MG63 (cell line): ENCODE results near the gene MAPK14. TPM values are rescaled to one million over a fixed set of nuclear protein-coding genes. Genes with fewer than 3 reads are reported as not detected.
"Not testable (repeated sequence)": the region's sequence is repeated elsewhere in the genome, so short reads cannot be mapped to it uniquely, and the experiment has no call there.

ENCODE experiments used
- DNase-seq: peaks from one replicate; pipeline ENCODE4 v3.0.0-alpha.2; 2020
- H3K27me3 ChIP-seq: fragments of 250-450 bp; sonication (Bioruptor Pico); 2 replicates; pipeline ENCODE4 v1.5.1; 2020; ENCODE audit warnings: mild to moderate bottlenecking, moderate library complexity
- H3K36me3 ChIP-seq: fragments of 250-450 bp; sonication (Bioruptor Pico); 2 replicates; pipeline ENCODE4 v1.5.1; 2020; ENCODE audit warnings: mild to moderate bottlenecking, moderate library complexity
- H3K4me3 ChIP-seq: fragments of 250-450 bp; sonication (Bioruptor Pico); 2 replicates; pipeline ENCODE4 v1.5.1; 2020; ENCODE audit warnings: mild to moderate bottlenecking, moderate library complexity
- H3K9me3 ChIP-seq: fragments of 250-450 bp; sonication (Bioruptor Pico); 2 replicates; pipeline ENCODE4 v1.5.1; 2020; ENCODE audit warnings: mild to moderate bottlenecking, moderate library complexity
- total RNA-seq: library from RNA; depleted of rRNA; stranded (reverse); fragments of >200 nt; shearing (Covaris generic); gene quantifications from 2 replicates; pipeline ENCODE4 v1.2.3, GENCODE V29; 2014; ENCODE audit warnings: low replicate concordance

Gene MAPK14
- total RNA-seq, 1 experiment from 2014 or later = 24.7 TPM

GRCh38 chr6:36029464-36029863, 1.9 kb downstream of the MAPK14 start:
- no peak for DNase-seq
- no peaks in the 10 kb centered on the region for H3K9me3 ChIP-seq
- H3K27me3 ChIP-seq = no peaks in the 10 kb centered on the region
- peak overlapping the region; percentile 84 for H3K4me3 ChIP-seq
- H3K36me3 ChIP-seq = peaks cover 3% of the 10 kb centered on the region; the same call in 1 of the 2 replicates

DNA sequence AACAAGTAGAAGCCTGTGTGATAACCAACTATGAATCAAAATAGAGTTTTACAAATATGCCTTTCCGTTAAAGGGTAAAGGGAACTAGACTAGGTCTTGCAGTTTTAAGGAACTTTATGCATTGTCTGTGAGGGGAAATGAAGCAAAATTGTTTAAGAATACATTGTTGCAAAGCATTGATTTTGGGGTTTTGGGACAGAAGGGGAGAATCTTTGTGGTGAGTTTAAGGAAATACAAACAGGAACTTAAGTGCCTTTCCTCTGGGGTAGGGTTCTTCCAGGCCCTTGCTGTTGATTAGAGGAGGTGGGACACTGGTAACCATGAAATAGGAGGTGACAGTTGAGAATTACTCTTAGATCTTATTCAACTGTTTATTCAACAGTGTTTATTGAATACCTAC, 4.7 kb downstream of the MAPK14 start:
- no peaks in the 10 kb centered on the region for H3K27me3 ChIP-seq
- H3K9me3 ChIP-seq = no peaks in the 10 kb centered on the region
- no peak overlapping the region for H3K4me3 ChIP-seq
- H3K36me3 ChIP-seq = peaks cover 7% of the 10 kb centered on the region
- no peak for DNase-seq

DNA sequence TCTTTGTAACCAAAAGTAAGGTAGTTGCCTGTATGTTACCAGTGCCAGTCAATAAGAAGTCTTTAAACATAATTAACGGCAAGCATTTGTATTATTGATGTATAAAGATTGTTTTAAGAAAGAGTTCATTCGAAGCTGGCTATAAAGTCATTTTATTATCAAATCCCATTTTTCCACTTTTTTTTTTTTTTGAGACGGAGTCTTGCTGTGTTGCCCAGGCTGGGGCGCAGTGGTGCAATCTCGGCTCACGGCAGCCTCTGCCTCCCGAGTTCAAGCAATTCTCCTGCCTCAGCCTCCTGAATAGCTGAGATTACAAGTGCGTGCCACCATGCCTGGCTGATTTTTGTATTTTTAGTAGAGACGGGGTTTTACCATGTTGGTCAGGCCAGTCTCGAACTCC, 5.5 kb downstream of the MAPK14 start:
- not testable (repeated sequence) for H3K9me3 ChIP-seq, H3K27me3 ChIP-seq, H3K4me3 ChIP-seq, H3K36me3 ChIP-seq, DNase-seq

DNA sequence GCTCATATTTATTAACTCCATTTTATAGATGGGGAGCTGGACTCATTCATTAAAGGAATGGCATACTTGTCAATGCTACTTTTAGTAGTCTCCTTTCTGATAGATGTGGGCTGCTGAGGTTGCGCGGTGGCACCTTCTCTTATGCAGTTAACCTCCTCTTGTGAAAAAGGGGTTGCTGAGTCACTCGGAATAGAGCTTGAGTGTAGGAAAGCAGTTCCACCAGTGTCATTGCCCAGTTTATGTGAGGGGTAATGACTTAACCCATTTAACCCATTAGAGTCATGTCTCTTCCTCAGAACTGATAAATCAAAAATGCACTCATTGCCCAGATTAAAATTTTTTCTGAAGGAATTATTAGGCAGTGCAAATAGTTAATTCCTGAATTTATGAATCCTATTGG, 6.3 kb downstream of the MAPK14 start:
- H3K9me3 ChIP-seq = no peaks in the 10 kb centered on the region
- no peak overlapping the region for H3K4me3 ChIP-seq
- no peaks in the 10 kb centered on the region for H3K27me3 ChIP-seq
- no peak for DNase-seq
- peaks cover 7% of the 10 kb centered on the region for H3K36me3 ChIP-seq

GRCh38 chr6:36034441-36034840, 6.8 kb downstream of the MAPK14 start:
- DNase-seq = no peak
- H3K4me3 ChIP-seq = no peak overlapping the region
- H3K27me3 ChIP-seq = no peaks in the 10 kb centered on the region
- H3K9me3 ChIP-seq = no peaks in the 10 kb centered on the region
- peaks cover 7% of the 10 kb centered on the region for H3K36me3 ChIP-seq

- H3K9me3 ChIP-seq = no peaks in the 10 kb centered on the region
- H3K4me3 ChIP-seq = no peak overlapping the region
- no peaks in the 10 kb centered on the region for H3K27me3 ChIP-seq
- no peak for DNase-seq
- peaks cover 7% of the 10 kb centered on the region for H3K36me3 ChIP-seq
These were observed 7.6 kb downstream of the MAPK14 start for GRCh38 chr6:36035225-36035624.

DNA sequence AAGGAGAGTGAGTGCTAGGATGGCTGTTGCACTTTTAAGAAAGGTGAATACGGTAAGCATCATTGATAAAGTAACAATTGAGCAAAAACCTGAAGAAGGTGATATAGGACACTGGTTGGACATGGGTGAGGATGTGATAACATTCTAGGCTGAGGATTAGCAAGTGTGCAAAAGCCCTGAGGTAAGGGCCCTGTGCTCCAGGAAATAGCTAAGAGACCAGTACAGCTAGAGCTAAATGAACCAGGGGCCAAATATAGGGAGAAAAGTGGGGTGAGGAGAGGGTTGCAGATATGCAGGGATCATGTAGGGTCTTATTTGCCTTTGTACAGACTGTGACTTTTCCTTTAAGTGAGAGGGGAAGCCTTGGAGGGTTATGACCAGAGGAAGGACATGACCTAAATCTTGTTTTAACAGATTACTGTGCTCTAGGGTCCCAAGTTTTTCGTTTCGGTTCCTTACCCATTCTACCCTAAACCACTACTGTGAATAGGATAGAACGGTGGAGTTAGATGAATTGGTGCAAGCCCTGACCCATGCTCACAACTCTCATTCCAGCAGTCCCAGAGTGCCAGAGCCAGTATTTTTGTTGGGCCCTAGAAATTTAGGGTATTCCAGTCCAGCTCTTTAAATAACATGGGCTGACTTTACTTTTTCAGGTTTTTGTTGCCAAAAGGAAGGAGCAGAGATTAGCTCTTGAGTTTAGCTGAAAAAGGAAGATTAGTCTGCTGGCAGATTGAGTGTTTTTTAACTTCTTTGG, 10.7 kb downstream of the MAPK14 start:
- no peaks in the 10 kb centered on the region for H3K27me3 ChIP-seq
- H3K9me3 ChIP-seq = no peaks in the 10 kb centered on the region
- no peak for DNase-seq
- H3K36me3 ChIP-seq = peaks cover 4% of the 10 kb centered on the region
- no peak overlapping the region for H3K4me3 ChIP-seq

- Histone ChIP-seq H3K27me3 (no peaks in the 10 kb centered on the region), H3K36me3 (peaks cover 4% of the 10 kb centered on the region), H3K4me3 (no peak overlapping the region), H3K9me3 (no peaks in the 10 kb centered on the region)
- no peak for DNase-seq
These were observed 11.5 kb downstream of the MAPK14 start for GRCh38 chr6:36039112-36039511.

GRCh38 chr6:36040958-36041357, 13.3 kb downstream of the MAPK14 start:
- Histone ChIP-seq H3K36me3 (peaks cover 4% of the 10 kb centered on the region; the same call in 1 of the 2 replicates), H3K27me3 (no peaks in the 10 kb centered on the region), H3K9me3 (no peaks in the 10 kb centered on the region), H3K4me3 (no peak overlapping the region)
- no peak for DNase-seq

GRCh38 chr6:36042618-36043260, 15.1 kb downstream of the MAPK14 start:
- no peak overlapping the region for H3K4me3 ChIP-seq
- no peaks in the 10 kb centered on the region for H3K36me3 ChIP-seq
- DNase-seq = no peak
- H3K9me3 ChIP-seq = no peaks in the 10 kb centered on the region
- H3K27me3 ChIP-seq = no peaks in the 10 kb centered on the region

GRCh38 chr6:36049582-36049981, 22.0 kb downstream of the MAPK14 start:
- Histone ChIP-seq H3K9me3 (no peaks in the 10 kb centered on the region), H3K36me3 (peaks cover 13% of the 10 kb centered on the region; the same call in 1 of the 2 replicates), H3K4me3 (no peak overlapping the region), H3K27me3 (no peaks in the 10 kb centered on the region)
- no peak for DNase-seq

- Histone ChIP-seq H3K27me3 (no peaks in the 10 kb centered on the region), H3K36me3 (peaks cover 13% of the 10 kb centered on the region; the same call in 1 of the 2 replicates), H3K4me3 (no peak overlapping the region), H3K9me3 (no peaks in the 10 kb centered on the region)
- DNase-seq = no peak
These were observed 22.7 kb downstream of the MAPK14 start for GRCh38 chr6:36050305-36050704.

DNA sequence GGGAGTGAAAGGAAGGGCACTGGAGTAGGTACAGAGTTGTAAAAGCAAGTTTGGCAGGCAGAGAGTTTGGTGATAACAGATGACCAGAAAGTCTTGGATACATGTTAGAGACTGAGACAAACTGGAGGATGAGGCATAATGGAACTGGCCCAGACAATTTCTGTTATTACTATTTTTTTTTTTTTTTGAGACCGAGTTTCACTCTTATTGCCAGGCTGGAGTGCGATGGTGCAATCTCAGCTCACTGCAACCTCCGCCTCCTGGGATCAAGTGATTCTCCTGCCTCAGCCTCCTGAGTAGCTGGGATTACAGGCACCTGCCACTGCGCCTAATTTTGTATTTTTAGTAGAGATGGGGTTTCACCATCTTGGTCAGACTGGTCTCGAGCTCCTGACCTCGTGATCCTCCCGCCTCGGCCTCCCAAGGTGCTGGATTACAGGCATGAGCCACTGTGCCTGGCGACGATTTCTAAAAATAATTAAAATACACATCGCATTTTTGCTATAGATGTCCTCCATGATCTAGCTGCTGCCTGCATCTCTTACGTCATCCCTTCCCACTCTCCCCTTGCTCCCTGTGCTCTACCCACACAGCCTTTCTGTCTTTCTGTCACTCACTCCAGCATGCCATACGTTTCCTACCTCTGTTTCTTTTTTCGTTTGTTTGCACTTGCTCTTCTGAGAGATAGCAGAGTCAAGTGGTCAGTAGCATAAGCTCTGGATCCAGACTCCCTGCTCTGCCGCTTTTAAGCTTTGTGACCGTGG, 23.5 kb downstream of the MAPK14 start:
- Histone ChIP-seq H3K27me3 (no peaks in the 10 kb centered on the region), H3K9me3 (no peaks in the 10 kb centered on the region), H3K4me3 (no peak overlapping the region), H3K36me3 (peaks cover 13% of the 10 kb centered on the region; the same call in 1 of the 2 replicates)
- no peak for DNase-seq

DNA sequence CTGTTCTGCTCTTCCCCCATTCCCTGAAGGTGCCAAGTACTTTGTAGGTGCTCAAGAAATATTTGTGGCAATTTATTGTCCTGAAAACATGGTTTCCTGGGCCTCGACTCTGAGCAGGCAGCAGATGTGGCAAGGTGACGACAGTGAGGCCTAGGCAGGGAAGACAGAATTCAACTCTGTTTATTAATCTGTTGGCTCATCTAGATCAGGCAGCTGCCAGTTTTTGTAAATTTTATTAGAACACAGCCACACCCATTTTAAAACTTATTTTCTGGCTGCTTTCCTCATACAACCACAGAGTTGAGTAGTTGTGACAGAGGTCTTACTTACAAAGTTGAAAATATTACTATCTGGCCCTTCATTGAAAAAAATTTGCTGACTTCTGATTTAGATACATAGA, 24.5 kb downstream of the MAPK14 start:
- no peak for DNase-seq
- Histone ChIP-seq H3K27me3 (no peaks in the 10 kb centered on the region), H3K36me3 (peaks cover 18% of the 10 kb centered on the region; the same call in 1 of the 2 replicates), H3K9me3 (no peaks in the 10 kb centered on the region), H3K4me3 (no peak overlapping the region)

GRCh38 chr6:36053878-36054277, 26.3 kb downstream of the MAPK14 start:
- DNase-seq = no peak
- peaks cover 18% of the 10 kb centered on the region for H3K36me3 ChIP-seq
- no peaks in the 10 kb centered on the region for H3K27me3 ChIP-seq
- no peak overlapping the region for H3K4me3 ChIP-seq
- H3K9me3 ChIP-seq = no peaks in the 10 kb centered on the region

DNA sequence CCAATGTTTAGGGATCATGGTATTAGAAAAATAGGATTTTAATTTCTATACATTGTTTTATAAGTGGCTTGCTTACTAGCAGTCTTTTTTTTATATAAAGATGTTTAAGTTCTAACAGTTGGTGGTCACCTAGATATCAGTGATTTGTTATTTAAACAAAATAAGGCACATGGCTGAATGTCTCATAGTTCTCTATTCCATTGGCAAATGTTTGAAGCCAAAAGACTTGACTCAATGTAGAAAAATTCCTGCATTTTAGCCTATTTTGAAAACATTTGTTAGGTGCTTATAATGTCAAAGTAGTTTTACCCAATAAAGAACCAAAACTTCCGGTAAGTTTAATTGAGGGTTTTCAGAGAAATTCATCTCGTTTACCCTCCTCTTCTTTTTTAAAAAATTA, 26.8 kb downstream of the MAPK14 start:
- no peaks in the 10 kb centered on the region for H3K9me3 ChIP-seq
- H3K4me3 ChIP-seq = no peak overlapping the region
- H3K36me3 ChIP-seq = peaks cover 23% of the 10 kb centered on the region
- no peaks in the 10 kb centered on the region for H3K27me3 ChIP-seq
- no peak for DNase-seq

- Histone ChIP-seq H3K9me3 (no peaks in the 10 kb centered on the region), H3K27me3 (no peaks in the 10 kb centered on the region), H3K36me3 (peaks cover 26% of the 10 kb centered on the region), H3K4me3 (no peak overlapping the region)
- no peak for DNase-seq
These were observed 27.3 kb downstream of the MAPK14 start for GRCh38 chr6:36054956-36055355.
